Myometrial cell (primary cell): Measurements from ENCODE around the gene PDRG1. TPM values are rescaled to one million over a fixed set of nuclear protein-coding genes. Genes with fewer than 3 reads are reported as not detected.

Experiments
- total RNA-seq: library from RNA; depleted of rRNA; stranded (reverse); fragments of >200 nt; gene quantifications from 2 replicates; pipeline ENCODE4 v1.2.3, GENCODE V29; 2015

The PDRG1 gene
- total RNA-seq, result 7.8 and 8.4 TPM in 2 replicates

GRCh38 chr20:31951530-31952453 is at the start of gene PDRG1:
TSS of gene PDRG1 (minus strand) at chr20:31952046. CDS start at chr20:31951961, 85 bp downstream.

GRCh38 chr20:31967830-31968249 is 16.0 kb upstream of the PDRG1 start, which contains the start of gene XKR7:
TSS of gene XKR7 (plus strand) at chr20:31968151. CDS start at chr20:31968176, 25 bp downstream.

Other genes starting within 250 kb of the PDRG1 start
- 125 and 131 TPM in 2 replicates for gene BCL2L1, start 229.2 kb downstream of the PDRG1 start, total RNA-seq
- 88.2 and 108 TPM in 2 replicates for gene TPX2, start 212.8 kb downstream of the PDRG1 start, total RNA-seq
- 0.18 TPM in 1 of 2 replicates, not detected in the other for gene MYLK2, start 132.7 kb downstream of the PDRG1 start, total RNA-seq
- gene FOXS1, start 106.4 kb downstream of the PDRG1 start, total RNA-seq, result not detected in 2 replicates
- gene DUSP15, start 81.5 kb downstream of the PDRG1 start, total RNA-seq, result not detected in 2 replicates
- gene TTLL9, start 81.4 kb downstream of the PDRG1 start, total RNA-seq, result not detected in 2 replicates
- not detected in 2 replicates for gene XKR7, start 16.1 kb upstream of the PDRG1 start, total RNA-seq
- not detected in 2 replicates for gene CCM2L, start 58.4 kb upstream of the PDRG1 start, total RNA-seq
- not detected in 2 replicates for gene HCK, start 100.2 kb upstream of the PDRG1 start, total RNA-seq
- gene TM9SF4, start 157.7 kb upstream of the PDRG1 start, total RNA-seq, result 35.7 and 40.4 TPM in 2 replicates